T-helper 1 cell treated with Interleukin-12 subunit alpha and Interleukin-12 subunit beta and Interleukin-4 antibody, amounts not matched to agents 30 μg/mL and 1 μg/mL, for 36 hours (primary cell): Measurements from ENCODE around the gene CACNB2.

Experiments
- H3K27ac Mint-ChIP-seq: one replicate; pipeline ENCODE4 v1.8.0; 2021; ENCODE audit warnings: mild to moderate bottlenecking, mixed read lengths
- H3K27me3 Mint-ChIP-seq: one replicate; pipeline ENCODE4 v1.8.0; 2021; ENCODE audit warnings: low read depth, mixed read lengths
- H3K36me3 Mint-ChIP-seq: one replicate; pipeline ENCODE4 v1.8.0; 2021; ENCODE audit warnings: low read depth, mixed read lengths
- H3K4me1 Mint-ChIP-seq: one replicate; pipeline ENCODE4 v1.8.0; 2021; ENCODE audit warnings: low read depth, mixed read lengths
- H3K4me3 Mint-ChIP-seq: one replicate; pipeline ENCODE4 v1.8.0; 2021; ENCODE audit warnings: mild to moderate bottlenecking, moderate library complexity, mixed read lengths
- H3K9me3 Mint-ChIP-seq: one replicate; pipeline ENCODE4 v1.8.0; 2021; ENCODE audit warnings: mixed read lengths

The CACNB2 gene

GRCh38 chr10:18140149-18140956, at the start of gene CACNB2:
TSS of gene CACNB2 (plus strand) at chr10:18140424.
- Mint-ChIP-seq H3K4me3 (no peak within 1 kb of the TSS), H3K36me3 (no peaks in the 10 kb centered on the region)

GRCh38 chr10:18094332-18094731, 45.9 kb upstream of the CACNB2 start:
- no peaks in the 10 kb centered on the region for H3K36me3 Mint-ChIP-seq
- H3K27ac Mint-ChIP-seq = no peak overlapping the region
- H3K27me3 Mint-ChIP-seq = no peaks in the 10 kb centered on the region
- no peaks in the 10 kb centered on the region for H3K4me1 Mint-ChIP-seq
- H3K4me3 Mint-ChIP-seq = no peak overlapping the region
- no peaks in the 10 kb centered on the region for H3K9me3 Mint-ChIP-seq

More at GRCh38 chr10:18140149-18140956, at the start of gene CACNB2:
- H3K27ac Mint-ChIP-seq = no peak within 1 kb of the TSS
- H3K9me3 Mint-ChIP-seq = no peaks in the 10 kb centered on the region
- no peaks in the 10 kb centered on the region for H3K4me1 Mint-ChIP-seq
- peaks cover 35% of the 10 kb centered on the region for H3K27me3 Mint-ChIP-seq

- H3K27ac Mint-ChIP-seq = no peak overlapping the region
- H3K4me3 Mint-ChIP-seq = no peak overlapping the region
- no peaks in the 10 kb centered on the region for H3K9me3 Mint-ChIP-seq
- H3K36me3 Mint-ChIP-seq = no peaks in the 10 kb centered on the region
- no peaks in the 10 kb centered on the region for H3K4me1 Mint-ChIP-seq
- H3K27me3 Mint-ChIP-seq = no peaks in the 10 kb centered on the region
Measured at GRCh38 chr10:18094793-18095192, 45.4 kb upstream of the CACNB2 start.

- no peaks in the 10 kb centered on the region for H3K27me3 Mint-ChIP-seq
Measured at GRCh38 chr10:18097524-18097923, 42.7 kb upstream of the CACNB2 start.

GRCh38 chr10:18098201-18098600, 42.0 kb upstream of the CACNB2 start:
- Mint-ChIP-seq H3K36me3 (no peaks in the 10 kb centered on the region), H3K27me3 (no peaks in the 10 kb centered on the region), H3K4me3 (no peak overlapping the region)

More at GRCh38 chr10:18097524-18097923, 42.7 kb upstream of the CACNB2 start:
- no peaks in the 10 kb centered on the region for H3K9me3 Mint-ChIP-seq
- no peak overlapping the region for H3K27ac Mint-ChIP-seq
- H3K36me3 Mint-ChIP-seq = no peaks in the 10 kb centered on the region
- H3K4me3 Mint-ChIP-seq = no peak overlapping the region
- H3K4me1 Mint-ChIP-seq = no peaks in the 10 kb centered on the region

GRCh38 chr10:18099415-18099814, 40.8 kb upstream of the CACNB2 start:
- Mint-ChIP-seq H3K4me3 (no peak overlapping the region), H3K9me3 (no peaks in the 10 kb centered on the region), H3K27ac (no peak overlapping the region), H3K4me1 (no peaks in the 10 kb centered on the region), H3K36me3 (no peaks in the 10 kb centered on the region), H3K27me3 (no peaks in the 10 kb centered on the region)

More at GRCh38 chr10:18098201-18098600, 42.0 kb upstream of the CACNB2 start:
- H3K9me3 Mint-ChIP-seq = no peaks in the 10 kb centered on the region
- H3K27ac Mint-ChIP-seq = no peak overlapping the region
- no peaks in the 10 kb centered on the region for H3K4me1 Mint-ChIP-seq

- no peak overlapping the region for H3K4me3 Mint-ChIP-seq
- H3K27ac Mint-ChIP-seq = no peak overlapping the region
- H3K27me3 Mint-ChIP-seq = no peaks in the 10 kb centered on the region
- no peaks in the 10 kb centered on the region for H3K4me1 Mint-ChIP-seq
- no peaks in the 10 kb centered on the region for H3K9me3 Mint-ChIP-seq
- H3K36me3 Mint-ChIP-seq = no peaks in the 10 kb centered on the region
Measured at GRCh38 chr10:18100669-18101068, 39.6 kb upstream of the CACNB2 start.

- Mint-ChIP-seq H3K9me3 (no peaks in the 10 kb centered on the region), H3K36me3 (no peaks in the 10 kb centered on the region), H3K4me1 (no peaks in the 10 kb centered on the region), H3K27ac (no peak overlapping the region), H3K4me3 (no peak overlapping the region), H3K27me3 (no peaks in the 10 kb centered on the region)
Measured at GRCh38 chr10:18102404-18102803, 37.8 kb upstream of the CACNB2 start.

GRCh38 chr10:18104223-18104872, 35.9 kb upstream of the CACNB2 start:
- Mint-ChIP-seq H3K27me3 (no peaks in the 10 kb centered on the region), H3K27ac (no peak overlapping the region), H3K4me3 (no peak overlapping the region), H3K9me3 (no peaks in the 10 kb centered on the region), H3K36me3 (no peaks in the 10 kb centered on the region), H3K4me1 (no peaks in the 10 kb centered on the region)

- Mint-ChIP-seq H3K27ac (no peak overlapping the region), H3K27me3 (no peaks in the 10 kb centered on the region), H3K9me3 (no peaks in the 10 kb centered on the region), H3K4me3 (no peak overlapping the region), H3K36me3 (no peaks in the 10 kb centered on the region), H3K4me1 (no peaks in the 10 kb centered on the region)
Measured at GRCh38 chr10:18109341-18109870, 30.8 kb upstream of the CACNB2 start.

GRCh38 chr10:18113881-18114280, 26.3 kb upstream of the CACNB2 start:
- H3K4me3 Mint-ChIP-seq = no peak overlapping the region
- H3K27me3 Mint-ChIP-seq = no peaks in the 10 kb centered on the region
- no peaks in the 10 kb centered on the region for H3K9me3 Mint-ChIP-seq
- H3K36me3 Mint-ChIP-seq = no peaks in the 10 kb centered on the region
- no peaks in the 10 kb centered on the region for H3K4me1 Mint-ChIP-seq
- no peak overlapping the region for H3K27ac Mint-ChIP-seq

- Mint-ChIP-seq H3K9me3 (peaks cover 4% of the 10 kb centered on the region), H3K4me3 (no peak overlapping the region), H3K4me1 (no peaks in the 10 kb centered on the region), H3K27me3 (no peaks in the 10 kb centered on the region), H3K27ac (no peak overlapping the region), H3K36me3 (no peaks in the 10 kb centered on the region)
Measured at GRCh38 chr10:18117276-18117675, 22.9 kb upstream of the CACNB2 start.

- H3K9me3 Mint-ChIP-seq = peaks cover 4% of the 10 kb centered on the region
Measured at GRCh38 chr10:18122753-18123152, 17.5 kb upstream of the CACNB2 start.

GRCh38 chr10:18133046-18133445, 7.2 kb upstream of the CACNB2 start:
- H3K9me3 Mint-ChIP-seq = no peaks in the 10 kb centered on the region
- H3K4me1 Mint-ChIP-seq = no peaks in the 10 kb centered on the region
- H3K27me3 Mint-ChIP-seq = no peaks in the 10 kb centered on the region
- H3K27ac Mint-ChIP-seq = no peak overlapping the region
- no peaks in the 10 kb centered on the region for H3K36me3 Mint-ChIP-seq
- no peak overlapping the region for H3K4me3 Mint-ChIP-seq

More at GRCh38 chr10:18122753-18123152, 17.5 kb upstream of the CACNB2 start:
- no peak overlapping the region for H3K4me3 Mint-ChIP-seq
- H3K4me1 Mint-ChIP-seq = no peaks in the 10 kb centered on the region
- H3K27ac Mint-ChIP-seq = no peak overlapping the region
- H3K36me3 Mint-ChIP-seq = no peaks in the 10 kb centered on the region
- H3K27me3 Mint-ChIP-seq = no peaks in the 10 kb centered on the region

GRCh38 chr10:18134509-18134908, 5.7 kb upstream of the CACNB2 start:
- H3K4me1 Mint-ChIP-seq = no peaks in the 10 kb centered on the region
- H3K27me3 Mint-ChIP-seq = peaks cover 5% of the 10 kb centered on the region
- H3K36me3 Mint-ChIP-seq = no peaks in the 10 kb centered on the region
- no peaks in the 10 kb centered on the region for H3K9me3 Mint-ChIP-seq
- H3K4me3 Mint-ChIP-seq = no peak overlapping the region
- H3K27ac Mint-ChIP-seq = no peak overlapping the region
